Ishikawa (cell line): ENCODE data around the gene FOXP2.

ENCODE experiments used
- CEBPB ChIP-seq: IDR thresholded peaks from 2 replicates; pipeline ENCODE4 v1.6.1; 2012
- EGR1 ChIP-seq: IDR thresholded peaks from 2 replicates; pipeline ENCODE4 v1.6.1; 2012
- EP300 ChIP-seq: IDR thresholded peaks from 2 replicates; pipeline ENCODE4 v1.6.1; 2012; ENCODE audit warnings: borderline replicate concordance
- FOXM1 ChIP-seq: IDR thresholded peaks from 2 replicates; pipeline ENCODE4 v1.6.1; 2012; ENCODE audit warnings: low read depth, borderline replicate concordance
- MAX ChIP-seq: IDR thresholded peaks from 2 replicates; pipeline ENCODE4 v1.6.1; 2012
- NFIC ChIP-seq: IDR thresholded peaks from 2 replicates; pipeline ENCODE4 v1.6.1; 2012
- RAD21 ChIP-seq: IDR thresholded peaks from 2 replicates; pipeline ENCODE4 v1.6.1; 2012; ENCODE audit warnings: low read depth
- TAF1 ChIP-seq: IDR thresholded peaks from 2 replicates; pipeline ENCODE4 v1.6.1; 2012; ENCODE audit warnings: low read depth, mild to moderate bottlenecking
- TCF12 ChIP-seq: IDR thresholded peaks from 2 replicates; pipeline ENCODE4 v1.6.1; 2012; ENCODE audit warnings: low read depth
- TEAD4 ChIP-seq: IDR thresholded peaks from 2 replicates; pipeline ENCODE4 v1.6.1; 2012
- YY1 ChIP-seq: IDR thresholded peaks from 2 replicates; pipeline ENCODE4 v1.6.1; 2012; ENCODE audit warnings: low read depth
- ZBTB7A ChIP-seq: IDR thresholded peaks from 2 replicates; pipeline ENCODE4 v1.6.1; 2012; ENCODE audit warnings: low read depth
- TF ChIP-seq, protein P1 (sequence below): IDR thresholded peaks from 2 replicates; pipeline ENCODE4 v1.6.1; 2012
- TF ChIP-seq, protein P2 (sequence below): IDR thresholded peaks from 2 replicates; pipeline ENCODE4 v1.6.1; 2012; ENCODE audit warnings: low read depth, mild to moderate bottlenecking

DNA sequence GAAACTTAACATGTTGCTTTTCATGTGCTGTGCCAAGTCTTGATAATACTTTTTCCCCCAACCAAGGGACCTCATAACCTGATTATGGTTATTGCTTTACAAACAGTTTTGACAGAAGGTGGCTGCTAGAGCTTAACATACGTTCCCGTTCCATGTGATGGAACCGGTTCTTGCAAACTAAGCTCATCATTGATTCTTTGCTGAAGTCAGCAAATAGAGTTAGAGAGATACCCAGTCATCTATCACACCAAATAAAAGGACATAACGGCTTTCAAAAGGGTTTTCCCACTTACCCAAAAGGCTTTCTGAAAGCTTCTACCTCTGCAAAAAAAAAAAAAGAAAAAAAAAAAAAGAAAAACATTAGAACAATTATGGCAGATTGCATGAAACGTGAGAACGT is 277.0 kb downstream of the FOXP2 start:
- TF ChIP-seq CEBPB: no peak
- TF ChIP-seq ZBTB7A: no peak
- TF ChIP-seq, protein P1, sequence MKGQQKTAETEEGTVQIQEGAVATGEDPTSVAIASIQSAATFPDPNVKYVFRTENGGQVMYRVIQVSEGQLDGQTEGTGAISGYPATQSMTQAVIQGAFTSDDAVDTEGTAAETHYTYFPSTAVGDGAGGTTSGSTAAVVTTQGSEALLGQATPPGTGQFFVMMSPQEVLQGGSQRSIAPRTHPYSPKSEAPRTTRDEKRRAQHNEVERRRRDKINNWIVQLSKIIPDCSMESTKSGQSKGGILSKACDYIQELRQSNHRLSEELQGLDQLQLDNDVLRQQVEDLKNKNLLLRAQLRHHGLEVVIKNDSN: no peak
- TF ChIP-seq FOXM1: no peak
- no peak for TF ChIP-seq RAD21
- TF ChIP-seq MAX: no peak
- no peak for TF ChIP-seq TCF12
- TF ChIP-seq, protein P2, sequence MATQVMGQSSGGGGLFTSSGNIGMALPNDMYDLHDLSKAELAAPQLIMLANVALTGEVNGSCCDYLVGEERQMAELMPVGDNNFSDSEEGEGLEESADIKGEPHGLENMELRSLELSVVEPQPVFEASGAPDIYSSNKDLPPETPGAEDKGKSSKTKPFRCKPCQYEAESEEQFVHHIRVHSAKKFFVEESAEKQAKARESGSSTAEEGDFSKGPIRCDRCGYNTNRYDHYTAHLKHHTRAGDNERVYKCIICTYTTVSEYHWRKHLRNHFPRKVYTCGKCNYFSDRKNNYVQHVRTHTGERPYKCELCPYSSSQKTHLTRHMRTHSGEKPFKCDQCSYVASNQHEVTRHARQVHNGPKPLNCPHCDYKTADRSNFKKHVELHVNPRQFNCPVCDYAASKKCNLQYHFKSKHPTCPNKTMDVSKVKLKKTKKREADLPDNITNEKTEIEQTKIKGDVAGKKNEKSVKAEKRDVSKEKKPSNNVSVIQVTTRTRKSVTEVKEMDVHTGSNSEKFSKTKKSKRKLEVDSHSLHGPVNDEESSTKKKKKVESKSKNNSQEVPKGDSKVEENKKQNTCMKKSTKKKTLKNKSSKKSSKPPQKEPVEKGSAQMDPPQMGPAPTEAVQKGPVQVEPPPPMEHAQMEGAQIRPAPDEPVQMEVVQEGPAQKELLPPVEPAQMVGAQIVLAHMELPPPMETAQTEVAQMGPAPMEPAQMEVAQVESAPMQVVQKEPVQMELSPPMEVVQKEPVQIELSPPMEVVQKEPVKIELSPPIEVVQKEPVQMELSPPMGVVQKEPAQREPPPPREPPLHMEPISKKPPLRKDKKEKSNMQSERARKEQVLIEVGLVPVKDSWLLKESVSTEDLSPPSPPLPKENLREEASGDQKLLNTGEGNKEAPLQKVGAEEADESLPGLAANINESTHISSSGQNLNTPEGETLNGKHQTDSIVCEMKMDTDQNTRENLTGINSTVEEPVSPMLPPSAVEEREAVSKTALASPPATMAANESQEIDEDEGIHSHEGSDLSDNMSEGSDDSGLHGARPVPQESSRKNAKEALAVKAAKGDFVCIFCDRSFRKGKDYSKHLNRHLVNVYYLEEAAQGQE: no peak
- no peak for TF ChIP-seq EP300
- no peak for TF ChIP-seq TEAD4
- TF ChIP-seq TAF1: no peak
- no peak for TF ChIP-seq YY1
- TF ChIP-seq EGR1: no peak
- no peak for TF ChIP-seq NFIC
